NAMALWA (cell line): ENCODE measurements around the gene KRTAP10-1.
"Not testable (repeated sequence)": the region's sequence is repeated elsewhere in the genome, so short reads cannot be mapped to it uniquely, and the experiment has no call there.

Source experiments
- DNase-seq: peaks from one replicate; pipeline ENCODE4 v3.0.0-alpha.2; 2015; ENCODE audit warnings: low spot score

The KRTAP10-1 gene

DNA sequence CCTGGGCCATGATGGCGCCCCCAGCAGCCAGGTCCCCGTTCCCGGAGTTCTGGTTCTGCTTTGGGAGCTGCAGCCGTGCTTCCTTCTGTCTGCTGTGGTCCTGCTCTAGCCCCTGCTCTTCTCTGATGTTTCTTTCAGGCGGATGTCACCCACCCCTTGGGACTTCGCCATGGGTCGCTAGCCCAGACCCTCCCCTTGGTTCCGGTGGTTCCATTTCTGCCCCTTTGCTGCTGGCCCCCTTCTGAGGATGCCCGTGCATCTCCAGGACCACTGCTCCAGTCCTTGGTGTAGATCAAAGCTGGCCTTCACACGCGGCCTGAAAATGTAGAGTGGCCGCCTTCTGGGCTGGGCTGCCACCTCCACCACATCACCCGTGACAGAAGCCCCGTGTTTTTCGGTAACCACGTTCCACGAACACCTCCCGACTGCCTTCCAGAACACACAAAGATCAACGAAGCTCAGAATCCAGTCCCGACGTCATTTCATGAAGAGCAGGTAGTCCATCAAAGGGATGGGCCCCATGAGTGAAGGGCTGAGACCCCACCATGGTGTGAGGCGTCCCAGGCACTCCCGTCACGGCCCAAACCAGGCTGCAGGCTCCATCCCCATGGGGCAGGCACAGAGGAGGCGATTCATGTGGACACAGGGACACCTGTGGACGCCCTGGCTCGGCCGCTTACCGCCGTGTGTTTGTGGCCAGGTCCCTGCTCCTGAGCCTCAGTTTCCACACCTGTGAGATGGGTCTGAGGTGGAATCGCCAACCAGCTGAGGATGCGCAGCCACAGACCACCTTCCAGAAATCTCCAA, 24.4 kb downstream of the KRTAP10-1 start:
- no peak for DNase-seq

DNA sequence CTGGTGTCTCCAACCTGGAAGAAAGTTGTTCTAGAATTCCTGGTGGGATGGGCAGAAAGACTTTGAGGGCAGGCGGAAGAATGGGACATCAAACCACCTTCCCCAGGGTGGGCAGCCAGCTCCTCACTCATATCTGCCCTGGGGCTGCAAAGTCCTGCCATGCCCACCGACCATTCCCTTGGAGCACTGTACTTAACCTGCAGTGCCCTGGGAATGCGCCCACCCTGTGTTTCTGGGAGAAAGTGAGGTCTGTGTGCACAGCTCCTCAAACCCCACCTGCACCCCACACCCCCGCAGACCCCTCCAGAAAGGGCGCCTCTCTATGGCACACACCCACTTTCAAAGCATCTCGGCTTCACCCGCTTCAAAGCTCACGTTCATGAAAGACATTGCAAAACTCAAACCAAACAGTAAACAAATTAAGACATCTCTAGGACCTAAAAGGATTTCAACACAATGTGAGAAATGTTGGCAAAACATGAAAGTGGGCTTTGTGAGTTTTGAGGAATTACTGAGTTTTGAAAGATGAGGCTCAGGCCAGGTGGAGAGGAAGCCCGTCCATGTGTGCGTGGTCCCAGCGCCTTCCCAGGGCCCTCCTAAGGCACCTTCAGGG, 25.1 kb downstream of the KRTAP10-1 start:
- no peak for DNase-seq

DNA sequence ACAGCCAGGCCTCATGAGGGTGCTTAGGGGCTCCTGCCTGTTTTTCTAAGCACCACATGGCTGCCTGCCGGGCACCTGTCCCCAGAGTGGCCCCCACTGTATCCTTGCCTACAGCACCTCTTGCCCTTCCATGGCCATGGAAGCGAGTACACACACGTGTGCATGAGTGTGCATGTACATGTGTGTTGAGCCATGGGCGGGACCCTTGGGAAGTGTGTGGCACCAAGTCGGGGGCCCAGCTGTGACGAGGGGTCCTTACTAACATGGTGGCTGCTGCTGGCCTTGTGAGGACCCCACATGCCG, 25.8 kb downstream of the KRTAP10-1 start:
- DNase-seq: no peak

DNA sequence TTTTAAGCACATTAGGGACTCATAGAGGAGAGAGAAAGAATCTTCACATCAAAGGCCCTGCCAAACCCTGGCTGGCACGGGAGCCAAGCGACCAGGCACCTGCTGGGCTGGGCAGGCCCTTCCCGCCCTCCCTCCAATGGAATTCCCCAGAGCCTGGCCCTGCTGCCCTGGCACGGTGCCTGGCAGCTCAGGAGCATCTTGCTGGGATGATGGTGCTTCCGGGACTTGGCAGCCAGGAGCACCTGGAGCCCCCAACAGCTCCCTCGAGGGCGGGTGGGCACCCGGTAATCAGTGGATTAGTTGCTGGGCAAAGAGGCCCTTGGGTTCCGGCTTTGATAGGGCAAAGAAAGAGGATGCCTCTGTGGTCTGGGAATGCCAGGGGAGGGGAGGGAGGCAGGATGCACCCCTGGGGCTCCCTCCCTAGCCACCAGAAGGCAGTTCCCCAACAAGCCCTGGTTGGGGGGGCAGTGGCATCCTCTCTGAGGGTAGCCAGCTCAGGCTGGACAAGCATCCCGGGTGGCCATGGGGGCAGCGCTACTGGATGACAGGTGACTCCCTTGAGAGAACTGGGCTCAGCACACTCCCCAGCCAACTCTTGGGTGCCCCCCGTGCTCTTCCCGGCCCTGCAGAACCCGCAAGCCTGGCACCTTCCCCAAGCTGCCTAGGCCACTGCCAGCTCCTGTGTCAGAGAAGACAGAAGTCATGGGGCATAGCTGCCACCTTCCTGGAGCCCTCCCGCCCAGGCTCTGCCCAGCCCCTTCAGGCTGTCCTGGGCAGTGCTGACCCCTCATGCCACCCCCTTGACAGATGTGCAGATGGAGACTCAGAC, 26.4 kb downstream of the KRTAP10-1 start:
- no peak for DNase-seq

DNA sequence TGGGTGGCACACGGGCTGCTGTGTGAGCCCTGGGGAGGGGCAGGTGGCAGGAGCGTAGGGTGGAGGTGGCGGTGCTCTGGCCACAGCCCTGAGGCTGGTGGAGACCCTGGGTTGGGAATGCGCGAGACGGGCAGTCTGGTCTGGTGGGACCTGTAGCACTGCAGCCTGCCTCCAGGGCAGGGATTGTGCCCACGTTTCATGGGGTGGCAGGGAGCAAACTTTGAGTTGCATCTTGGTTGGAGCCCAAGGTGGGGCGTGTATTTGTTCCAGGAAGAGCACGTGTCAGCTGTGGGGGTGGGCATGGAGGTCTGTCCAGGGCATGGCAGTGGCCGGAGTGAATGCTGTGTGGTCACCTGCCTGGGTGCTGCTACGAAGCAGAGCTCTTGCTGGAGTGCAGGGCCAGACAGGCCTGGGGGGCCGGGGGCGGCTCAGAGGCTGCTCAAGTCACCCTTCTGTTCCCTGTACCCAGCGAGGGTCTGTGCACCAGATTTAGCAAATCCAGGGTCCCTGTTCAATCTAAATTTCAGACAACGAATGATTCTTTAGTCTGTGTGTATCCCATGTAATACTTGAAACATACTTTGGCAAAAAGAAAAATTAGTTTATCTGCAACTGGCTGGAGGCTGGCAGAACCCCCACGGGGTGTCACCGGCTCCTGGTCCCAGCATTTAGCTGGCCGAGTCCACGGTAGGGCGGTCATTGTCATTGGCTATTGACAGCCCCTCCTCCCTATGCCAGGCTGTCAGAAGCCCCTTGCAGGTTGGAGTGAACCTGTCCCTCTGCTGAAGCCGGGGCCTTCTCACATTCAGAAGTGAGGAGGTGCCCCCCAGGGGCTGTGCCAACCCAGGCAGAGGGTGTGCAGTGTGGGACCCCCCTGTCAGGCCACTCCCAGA, 27.3 kb downstream of the KRTAP10-1 start:
- no peak for DNase-seq

DNA sequence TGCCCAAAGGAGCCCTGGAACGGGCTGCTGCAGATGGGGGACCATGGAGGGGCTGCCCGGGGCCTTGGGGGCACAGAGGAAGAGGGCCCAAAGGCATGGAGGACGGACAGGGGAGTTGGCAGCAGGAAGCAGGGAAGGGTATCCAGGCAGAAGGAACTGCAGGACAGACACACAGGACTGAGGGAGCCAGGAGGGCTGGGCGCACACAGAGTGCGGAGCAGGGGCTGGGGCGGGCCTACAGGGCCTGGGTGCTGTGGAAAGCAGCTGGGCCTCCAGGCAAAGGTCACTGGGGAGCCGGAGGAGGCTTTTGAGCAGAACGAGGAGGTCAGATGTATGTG, 28.1 kb downstream of the KRTAP10-1 start:
- no peak for DNase-seq

DNA sequence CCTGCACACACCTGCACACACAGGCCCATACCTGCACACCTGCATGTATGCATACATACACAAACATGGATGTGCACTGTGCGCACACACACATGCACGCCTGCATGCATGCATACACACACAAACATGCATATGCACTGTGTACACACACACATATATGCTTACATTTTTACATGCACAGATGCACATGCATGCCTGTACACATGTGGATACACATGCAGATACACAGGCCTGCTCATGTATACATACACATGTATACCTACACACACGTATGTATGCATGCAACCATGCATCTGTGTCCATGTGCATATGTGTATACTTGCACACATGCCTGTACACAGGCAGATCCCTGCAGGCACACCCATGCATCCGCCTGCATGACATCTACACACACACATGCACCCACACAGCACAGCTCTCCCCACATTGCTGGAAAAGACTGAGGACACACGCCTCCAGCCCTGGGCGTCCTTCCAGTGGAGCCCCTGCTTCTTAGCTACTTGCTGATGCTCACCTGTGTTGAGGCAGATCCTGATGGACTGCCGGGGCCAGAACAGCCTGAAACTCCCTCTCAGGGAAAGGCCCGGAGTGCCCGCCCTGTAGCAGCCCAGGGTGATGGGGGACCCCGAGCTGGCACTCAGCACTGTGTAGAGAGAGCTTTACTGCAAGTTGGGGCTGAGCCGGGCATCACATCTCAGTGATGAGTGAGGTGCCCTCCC, 28.6 kb downstream of the KRTAP10-1 start:
- DNase-seq: peak; percentile 8

DNA sequence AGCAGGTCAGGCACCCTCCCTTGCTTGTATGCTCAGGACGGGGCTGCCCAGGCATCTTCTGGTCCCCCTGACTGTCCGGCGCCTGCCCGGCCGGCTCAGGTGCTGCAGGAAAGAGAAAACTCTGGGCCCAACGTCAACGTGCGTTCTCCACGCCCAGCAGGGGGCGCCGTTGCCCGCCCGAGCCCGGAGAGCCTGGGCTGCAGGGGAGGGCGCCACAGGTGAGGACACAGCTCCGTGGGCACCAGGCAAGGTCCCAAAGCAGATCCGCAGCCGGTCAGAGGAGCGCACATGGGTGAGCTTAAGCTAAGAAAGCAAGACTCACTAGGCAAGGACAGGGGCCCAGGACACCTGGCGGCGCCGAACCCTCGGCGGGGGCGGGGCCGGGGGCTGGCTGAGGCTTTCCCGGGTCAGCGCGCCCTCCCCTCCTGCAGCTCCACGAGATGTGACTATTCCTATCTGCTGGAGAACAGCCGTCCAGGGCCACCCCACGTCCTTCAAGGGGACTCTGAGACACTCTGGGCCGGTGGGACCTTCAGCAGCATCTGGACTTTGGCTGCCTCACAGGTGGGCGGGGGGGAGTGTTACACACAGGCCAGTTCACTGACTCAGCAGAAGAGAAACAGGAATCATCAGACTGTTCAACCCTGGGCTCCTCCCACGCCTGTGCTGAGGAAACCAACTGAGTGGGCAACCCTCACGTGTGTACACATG, 29.3 kb downstream of the KRTAP10-1 start:
- peak; percentile 69 for DNase-seq

DNA sequence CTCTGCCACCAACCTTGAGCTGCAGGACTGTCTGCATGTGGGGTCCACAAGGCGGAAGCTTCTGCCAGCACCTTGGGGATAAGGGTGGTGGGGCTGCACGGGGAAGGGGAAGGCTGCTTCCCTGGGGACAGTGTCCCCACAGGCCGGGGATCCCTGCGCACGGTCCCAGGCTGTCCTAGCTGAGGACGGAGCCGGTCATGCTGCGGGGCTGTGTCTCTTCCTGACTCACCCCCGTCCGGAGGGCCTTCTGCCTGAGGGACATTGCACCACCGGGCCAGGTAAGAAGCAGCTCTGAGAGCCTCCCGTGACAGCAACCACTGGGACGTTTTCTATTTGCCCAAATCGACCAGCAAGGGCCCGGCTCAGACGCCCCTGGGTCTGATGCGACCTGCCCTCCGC, 29.9 kb downstream of the KRTAP10-1 start:
- DNase-seq: no peak

DNA sequence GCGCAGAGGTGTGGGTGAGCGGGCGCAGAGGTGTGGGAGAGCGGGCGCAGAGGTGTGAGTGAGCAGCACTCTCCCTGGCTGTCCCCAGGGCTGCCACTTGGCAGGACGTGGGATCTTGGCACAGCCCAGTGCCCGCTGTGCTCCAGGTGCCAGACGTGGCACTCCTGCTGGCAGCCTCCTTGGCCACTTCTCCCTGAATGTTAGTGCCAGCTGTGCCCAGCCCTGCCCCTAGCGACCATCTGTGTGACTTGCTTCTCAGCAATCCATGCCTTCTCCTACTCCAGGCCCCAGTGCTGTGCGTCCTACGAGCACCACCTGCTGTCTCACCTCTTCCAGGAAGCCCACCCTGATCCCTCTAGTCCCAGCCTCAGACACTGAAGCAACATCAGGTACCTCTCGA, 30.5 kb downstream of the KRTAP10-1 start:
- peak; percentile 35 for DNase-seq

DNA sequence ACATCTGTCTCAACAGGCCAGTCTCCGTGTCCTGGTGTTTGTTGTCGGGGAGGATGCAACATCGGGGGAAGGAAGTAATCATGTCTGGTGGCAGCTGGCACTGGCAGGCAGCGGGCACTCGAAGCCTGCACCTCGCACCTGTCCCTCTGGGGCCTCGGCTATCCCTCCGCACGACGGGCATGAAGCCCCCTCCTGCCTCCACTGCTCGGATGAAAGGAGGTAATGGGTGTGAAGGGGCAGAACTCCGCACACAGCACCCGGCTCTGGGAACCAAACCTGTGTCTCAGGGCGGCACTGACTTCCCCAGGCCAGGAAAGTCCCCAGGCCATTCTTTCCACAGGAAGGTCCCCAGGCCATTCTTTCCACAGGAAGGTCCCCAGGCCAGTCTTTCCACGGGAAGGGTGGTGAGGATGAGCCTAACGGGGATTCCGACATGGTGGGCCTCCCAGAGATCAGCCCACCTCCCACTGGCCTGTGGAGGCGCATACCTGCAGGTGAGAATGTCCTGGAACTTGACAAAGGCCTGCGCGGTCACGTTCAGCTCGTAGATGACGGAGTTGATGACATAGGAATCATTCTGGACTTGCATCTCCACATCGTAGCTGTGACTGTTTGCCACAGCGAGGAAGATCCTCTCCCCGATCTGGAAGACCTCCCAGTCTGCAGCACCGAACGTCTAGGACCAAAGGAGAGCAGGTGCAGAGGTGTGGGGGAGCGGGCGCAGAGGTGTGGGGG, 31.1 kb downstream of the KRTAP10-1 start:
- no peak for DNase-seq

DNA sequence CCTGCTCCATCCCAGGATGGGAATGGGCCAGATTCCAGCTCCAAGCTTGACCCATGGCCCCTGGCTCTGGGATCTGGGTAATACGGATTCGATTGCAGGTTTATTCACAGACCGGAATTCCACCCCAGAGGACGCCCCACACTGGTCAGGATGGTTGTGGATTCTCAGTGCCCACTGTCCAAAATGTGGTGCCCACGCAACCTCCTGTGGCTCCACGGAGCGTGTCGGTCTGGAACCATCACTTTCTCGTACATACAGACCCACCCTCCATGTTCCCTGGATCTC, 31.6 kb downstream of the KRTAP10-1 start:
- no peak for DNase-seq

DNA sequence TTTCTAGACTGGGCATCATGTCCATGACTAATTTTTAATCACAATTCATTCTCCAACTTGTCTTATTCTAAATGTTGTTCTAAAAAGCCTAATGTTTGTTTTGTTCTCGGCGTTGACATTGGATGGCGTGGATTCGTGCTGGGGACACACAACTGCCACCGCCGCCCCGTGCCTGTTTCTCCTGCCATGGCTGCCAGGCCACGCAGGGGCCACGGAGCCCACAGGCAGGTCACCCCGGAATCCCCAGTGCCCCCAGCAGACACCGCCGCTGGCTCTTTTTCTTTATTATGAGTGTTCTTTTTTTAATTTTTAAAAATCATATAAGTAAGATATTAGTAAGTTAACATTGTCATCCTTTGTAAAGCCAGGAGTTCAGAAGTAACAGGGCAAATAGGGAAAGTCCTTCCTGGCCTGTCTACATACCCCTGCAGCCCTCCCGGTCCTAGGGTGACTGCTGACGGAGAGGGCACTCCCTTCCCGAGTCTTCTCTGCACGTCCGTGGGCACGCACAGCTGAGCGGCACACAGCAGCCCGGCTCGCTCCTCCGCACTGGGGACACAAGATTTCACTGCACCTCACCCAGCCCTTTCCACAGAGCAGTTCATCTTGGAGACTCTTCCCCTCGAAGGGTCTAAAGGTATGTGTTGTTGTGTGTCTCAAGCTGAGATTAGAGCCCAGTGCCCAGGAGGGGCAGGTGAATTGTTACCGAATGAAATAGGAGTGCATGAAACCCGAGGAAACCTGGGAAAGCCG, 32.1 kb downstream of the KRTAP10-1 start:
- DNase-seq: no peak

DNA sequence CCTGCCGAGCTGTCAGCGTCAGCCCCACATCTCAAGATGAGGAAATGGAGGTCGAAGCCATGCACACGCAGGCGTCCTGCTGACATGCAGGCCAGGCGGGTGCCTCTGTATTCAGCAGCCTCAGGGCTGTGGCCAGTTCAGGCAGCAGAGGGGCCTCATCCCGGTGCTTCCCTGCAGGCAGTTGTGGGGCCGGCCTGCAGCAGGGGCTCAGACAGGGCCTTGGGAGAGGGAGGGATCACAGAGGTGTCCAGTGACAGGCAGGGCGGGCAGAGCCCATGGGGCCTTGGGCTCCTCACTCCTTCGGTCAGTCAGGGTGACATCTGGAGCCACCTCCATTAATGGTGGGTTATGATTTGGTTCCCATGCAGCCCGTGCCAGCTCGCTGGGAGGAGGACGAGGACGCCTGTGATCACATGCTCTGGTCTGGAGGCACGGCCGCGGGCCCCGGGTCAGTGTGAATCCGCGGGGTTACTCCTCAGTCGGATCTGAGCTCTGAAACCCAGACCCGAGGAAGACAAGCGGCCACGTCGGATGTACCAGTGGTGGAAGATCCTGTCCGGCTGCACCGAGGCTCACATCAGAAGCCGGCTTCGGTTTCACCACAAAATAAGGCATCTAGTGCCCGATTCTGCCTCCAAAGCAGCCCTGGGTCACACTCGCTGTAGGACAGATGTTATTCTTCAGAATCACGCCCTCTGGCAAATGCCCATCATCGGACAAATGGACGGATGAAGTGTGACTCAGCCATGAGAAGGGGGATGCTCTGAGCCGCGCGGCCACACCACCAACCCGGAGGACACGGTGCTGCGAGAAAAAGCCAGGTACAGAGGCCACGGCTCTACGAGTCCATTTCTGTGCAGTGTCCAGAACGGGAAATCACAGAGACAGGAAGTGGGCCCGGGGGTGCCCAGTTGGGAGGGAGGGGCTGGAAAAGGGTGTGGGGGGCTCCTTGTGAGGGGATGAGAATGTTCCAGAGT, 33.4 kb downstream of the KRTAP10-1 start:
- no peak for DNase-seq

DNA sequence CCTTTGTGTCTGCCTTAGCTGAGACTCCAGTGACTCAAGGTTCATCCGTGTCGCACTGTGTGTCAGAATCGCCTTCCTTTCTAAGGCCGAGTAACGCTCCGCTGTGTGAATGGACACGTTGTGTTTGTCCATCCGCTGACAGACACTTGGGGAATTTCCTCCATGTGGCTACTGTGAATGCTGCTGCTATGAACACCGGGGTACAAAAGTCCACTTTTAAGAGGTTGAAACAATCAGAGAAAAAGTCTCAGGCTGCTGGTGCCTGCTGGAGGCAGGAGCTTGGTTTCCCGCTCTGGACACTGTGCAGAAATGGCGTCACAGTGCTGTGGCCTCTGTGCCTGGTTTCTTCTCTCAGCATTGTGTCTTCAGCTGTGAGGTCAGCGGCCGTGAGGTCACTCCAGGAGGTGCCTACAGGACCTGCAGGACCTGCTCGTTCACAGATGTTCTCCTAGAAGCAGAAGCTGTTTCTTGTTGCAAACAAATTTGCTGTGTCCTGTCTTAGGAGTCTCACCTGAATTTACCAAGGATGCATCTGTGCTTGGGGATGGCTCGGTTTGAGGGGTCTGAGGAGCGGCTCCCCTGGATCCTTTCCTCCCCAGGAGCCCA, 34.2 kb downstream of the KRTAP10-1 start:
- DNase-seq: no peak

DNA sequence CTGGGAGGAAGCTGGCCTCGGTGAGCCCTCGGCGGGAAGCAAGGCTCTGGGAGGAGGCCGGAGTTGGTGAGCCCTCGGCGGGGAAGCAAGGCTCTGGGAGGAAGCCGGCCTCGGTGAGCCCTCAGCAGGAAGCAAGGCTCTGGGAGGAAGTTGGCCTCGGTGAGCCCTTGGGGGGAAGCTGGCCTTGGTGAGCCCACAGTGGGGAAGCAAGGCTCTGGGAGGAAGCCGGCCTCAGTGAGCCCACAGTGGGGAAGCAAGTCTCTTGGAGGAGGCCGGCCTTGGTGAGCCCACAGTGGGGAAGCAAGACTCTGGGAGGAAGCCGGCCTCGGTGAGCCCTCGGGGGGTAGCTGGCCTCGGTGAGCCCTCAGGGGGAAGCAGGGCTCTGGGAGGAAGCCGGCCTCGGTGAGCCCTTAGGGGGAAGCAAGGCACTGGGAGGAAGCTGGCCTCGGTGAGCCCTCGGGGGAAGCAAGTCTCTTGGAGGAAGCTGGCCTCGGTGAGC, 36.0 kb downstream of the KRTAP10-1 start:
- DNase-seq: no peak

DNA sequence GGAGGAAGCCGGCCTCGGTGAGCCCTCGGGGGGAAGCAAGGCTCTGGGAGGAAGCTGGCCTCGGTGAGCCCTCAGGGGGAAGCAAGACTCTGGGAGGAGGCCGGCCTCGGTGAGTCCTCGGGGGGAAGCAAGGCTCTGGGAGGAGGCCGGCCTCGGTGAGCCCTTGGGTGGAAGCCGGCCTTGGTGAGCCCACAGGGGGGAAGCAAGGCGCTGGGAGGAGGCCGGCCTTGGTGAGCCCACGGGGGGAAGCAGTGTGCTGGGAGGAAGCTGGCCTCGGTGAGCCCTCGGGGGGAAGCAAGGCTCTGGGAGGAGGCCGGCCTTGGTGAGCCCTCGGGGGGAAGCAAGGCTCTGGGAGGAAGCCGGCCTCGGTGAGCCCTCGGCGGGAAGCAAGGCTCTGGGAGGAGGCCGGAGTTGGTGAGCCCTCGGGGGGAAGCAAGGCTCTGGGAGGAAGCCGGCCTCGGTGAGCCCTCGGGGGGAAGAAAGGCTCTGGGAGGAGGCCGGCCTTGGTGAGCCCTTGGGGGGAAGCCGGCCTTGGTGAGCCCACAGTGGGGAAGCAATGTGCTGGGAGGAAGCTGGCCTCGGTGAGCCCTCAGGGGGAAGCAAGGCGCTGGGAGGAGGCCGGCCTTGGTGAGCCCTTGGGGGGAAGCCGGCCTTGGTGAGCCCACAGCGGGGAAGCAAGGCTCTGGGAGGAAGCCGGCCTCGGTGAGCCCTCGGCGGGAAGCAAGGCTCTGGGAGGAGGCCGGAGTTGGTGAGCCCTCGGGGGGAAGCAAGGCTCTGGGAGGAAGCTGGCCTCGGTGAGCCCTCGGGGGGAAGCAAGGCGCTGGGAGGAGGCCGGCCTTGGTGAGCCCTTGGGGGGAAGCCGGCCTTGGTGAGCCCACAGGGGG, 36.7 kb downstream of the KRTAP10-1 start:
- not testable (repeated sequence) for DNase-seq
